K562 treated with DMSO at 1 percent for 4 hours (cell line): ENCODE data around the gene TMPRSS11D. TPM values are rescaled to one million over a fixed set of nuclear protein-coding genes. Genes with fewer than 3 reads are reported as not detected.

Source experiments
- total RNA-seq: library from RNA; unstranded; fragments of 300-600 nt; gene quantifications from 2 replicates; pipeline ENCODE4 v1.2.3, GENCODE V29; 2022; ENCODE audit not compliant: insufficient read depth

TMPRSS11D gene
- not detected in 2 replicates for total RNA-seq

GRCh38 chr4:67883902-67884301, at the start of gene TMPRSS11D:
TMPRSS11D (minus strand) TSS chr4:67884002; CDS start chr4:67883933, 69 bp downstream.

Other genes starting within 250 kb of the TMPRSS11D start
- 28.5 and 46.2 TPM in 2 replicates for gene UBA6, start 182.8 kb downstream of the TMPRSS11D start, total RNA-seq
- gene GNRHR, start 129.6 kb downstream of the TMPRSS11D start, total RNA-seq = not detected in 2 replicates
- gene TMPRSS11A, start 79.5 kb upstream of the TMPRSS11D start, total RNA-seq = not detected in 2 replicates
- gene TMPRSS11F, start 245.9 kb upstream of the TMPRSS11D start, total RNA-seq = not detected in 2 replicates